Measurements from ENCODE around the gene SH2D3A.
"Not testable (repeated sequence)": the region's sequence is repeated elsewhere in the genome, so short reads cannot be mapped to it uniquely, and the experiment has no call there.

Gene SH2D3A

DNA sequence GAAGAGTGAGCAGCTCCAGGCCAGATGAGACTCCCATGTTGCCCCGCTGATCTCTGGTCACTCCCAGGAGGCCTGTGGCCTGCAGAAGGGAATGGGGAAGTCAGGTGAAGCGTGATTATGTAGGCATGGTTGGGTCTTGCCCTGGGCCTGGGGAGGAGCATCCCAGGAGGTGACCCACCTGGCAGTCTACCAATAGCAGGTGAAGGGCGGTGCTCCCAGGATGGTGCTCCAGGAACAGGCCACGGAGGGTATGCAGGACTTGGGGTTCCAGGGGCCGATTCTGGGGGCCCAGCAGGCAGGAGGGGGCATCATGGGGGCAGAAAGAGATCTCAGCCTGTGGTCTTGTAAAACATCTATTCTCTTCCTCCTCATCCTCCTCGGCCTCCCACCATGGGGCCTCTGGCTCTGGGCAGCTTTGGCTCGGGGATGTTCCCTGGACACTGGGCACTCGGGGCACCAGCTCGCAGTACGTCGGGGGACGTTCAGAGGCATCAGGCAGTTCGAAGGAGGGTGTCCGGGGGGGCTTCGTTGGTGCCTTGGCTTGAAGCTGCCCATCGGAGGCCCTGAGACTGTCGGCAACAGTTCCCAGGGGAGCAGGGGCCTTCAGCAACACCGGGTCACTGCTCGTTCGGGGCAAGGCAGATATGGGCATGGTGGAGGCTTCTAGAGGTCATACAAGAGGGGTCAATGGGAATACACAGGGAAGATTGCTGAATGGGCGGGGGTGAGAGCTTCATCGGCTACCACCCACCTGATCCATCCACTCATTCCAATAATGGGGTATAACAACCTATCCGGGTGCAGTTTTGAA, 12.4 kb downstream of the SH2D3A start:
- DNase-seq (ENCODE audit: low read depth) = no peak

DNA sequence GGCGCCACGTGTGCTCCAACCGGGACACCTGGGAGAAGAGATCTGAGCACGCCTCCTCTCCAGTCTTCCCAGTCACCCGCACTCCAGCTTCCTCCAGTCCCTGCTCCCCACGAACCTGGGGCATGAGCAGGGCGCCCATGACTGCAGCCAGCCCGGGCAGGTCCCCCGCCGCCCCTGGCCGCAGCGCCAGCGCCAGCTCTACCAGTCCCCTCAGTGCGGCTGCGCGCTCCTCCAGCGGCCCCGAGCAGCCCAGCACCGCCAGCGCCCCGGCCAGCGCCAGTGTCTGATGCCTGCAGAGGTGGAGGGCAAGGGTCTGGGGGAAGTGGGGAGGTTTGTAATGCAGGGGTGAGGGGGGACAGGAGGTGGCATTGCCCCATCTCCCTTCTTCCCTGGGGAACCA, 13.1 kb downstream of the SH2D3A start:
- DNase-seq (ENCODE audit: low read depth) = no peak

DNA sequence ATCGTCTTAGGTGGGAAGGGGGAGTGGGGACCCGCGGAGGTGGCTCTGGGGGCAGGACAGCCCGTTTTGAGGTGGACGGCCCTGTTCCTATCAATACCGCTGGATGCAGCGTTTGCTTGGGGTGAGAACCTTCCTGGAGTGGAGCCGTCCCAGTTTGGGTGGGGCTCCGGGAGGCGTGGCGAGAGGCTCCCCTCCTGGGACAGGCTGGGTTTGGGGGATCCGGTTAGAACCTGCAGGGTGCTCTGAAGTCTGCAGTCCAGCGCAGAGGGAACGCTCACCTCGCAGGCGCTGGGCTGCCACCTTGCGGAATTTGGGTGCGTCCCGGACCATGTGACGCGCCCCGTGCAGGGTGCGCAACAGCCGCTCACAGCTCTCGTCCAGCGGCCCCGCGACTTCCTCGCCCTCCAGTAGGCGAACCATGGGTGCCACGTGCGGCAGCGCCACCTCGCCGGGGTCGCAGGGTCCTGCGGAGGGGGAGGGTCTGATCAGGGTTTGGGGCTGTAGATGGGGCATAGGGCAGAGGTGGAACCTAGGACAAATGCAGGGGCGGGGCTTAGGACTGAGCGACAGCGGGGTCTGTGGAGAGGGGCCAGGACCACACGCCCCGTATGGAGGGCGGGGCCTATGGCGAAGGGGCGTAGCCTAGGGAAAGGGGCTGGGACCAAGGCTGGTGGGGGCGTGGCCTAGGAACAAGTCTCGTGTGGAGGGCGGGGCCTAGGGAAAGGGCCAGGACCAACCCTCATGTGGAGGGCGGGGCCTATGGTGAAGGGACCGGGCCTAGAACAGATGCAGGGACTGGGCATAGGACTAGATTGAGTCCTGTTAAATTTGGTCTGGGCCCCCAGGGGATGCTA, 13.8 kb downstream of the SH2D3A start:
- peak; percentile 84 for DNase-seq (ENCODE audit: low read depth)

DNA sequence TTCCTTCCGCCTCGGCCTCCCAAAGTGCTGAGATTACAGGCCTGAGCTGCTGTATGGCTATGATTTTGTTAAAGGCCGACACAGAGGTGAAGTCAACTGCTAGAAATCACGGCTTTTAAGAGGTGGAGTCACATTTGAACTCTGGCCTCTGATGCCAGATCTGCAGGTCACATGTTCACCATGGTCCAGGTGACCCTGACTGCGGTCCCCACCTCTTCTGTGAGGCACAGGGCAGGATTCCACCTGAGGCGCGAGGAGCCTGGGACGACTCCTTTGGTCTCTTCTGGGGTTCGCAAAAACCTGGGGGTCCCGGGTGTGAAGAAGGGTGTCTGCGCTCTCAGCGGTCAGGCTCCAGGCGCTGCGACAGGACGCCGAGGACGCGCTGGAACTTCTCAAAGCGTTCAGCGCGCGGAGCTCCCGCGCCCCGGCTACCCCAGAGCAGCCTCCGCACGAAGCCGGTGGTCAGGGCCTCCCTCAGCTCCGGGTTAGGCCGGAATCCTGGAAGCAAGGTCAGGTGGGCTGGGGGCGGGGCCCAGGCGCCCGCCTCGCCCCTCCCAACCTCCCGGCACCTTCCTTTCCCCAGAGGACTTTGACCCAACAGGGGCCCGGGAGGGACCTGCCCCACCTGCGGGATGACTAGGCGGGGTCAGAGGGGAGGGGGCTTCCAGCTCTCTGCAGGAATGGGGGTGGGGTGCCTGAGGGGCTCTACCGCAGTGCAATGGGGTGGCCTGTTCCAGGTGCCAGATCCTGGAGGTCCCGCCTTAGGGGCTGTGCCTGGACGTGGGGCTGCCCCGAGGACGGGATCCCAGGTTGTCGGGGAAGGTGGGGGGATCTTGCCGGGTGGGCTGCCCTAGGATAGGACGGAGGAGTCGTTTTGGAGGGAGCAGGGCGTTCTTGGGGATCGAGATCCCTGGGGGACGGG, 14.7 kb downstream of the SH2D3A start:
- no peak for DNase-seq (ENCODE audit: low read depth)

DNA sequence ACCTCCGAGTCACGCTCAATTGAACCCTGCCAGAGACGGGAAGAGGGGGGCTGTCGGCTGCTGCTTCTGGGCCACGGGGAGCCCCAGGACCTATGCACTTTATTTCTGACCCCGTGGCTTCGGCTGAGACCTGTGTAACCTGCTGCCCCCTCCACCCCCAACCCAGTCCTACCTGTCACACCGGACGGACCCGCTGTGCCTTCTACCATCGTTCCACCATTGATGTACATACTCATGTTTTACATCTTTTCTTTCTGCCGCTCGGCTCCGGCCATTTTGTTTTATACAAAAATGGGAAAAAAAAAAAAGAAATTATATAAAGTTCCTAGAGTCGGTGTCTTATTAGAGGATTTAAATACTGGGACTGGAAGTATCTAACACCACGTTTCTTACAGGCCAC, 16.0 kb downstream of the SH2D3A start:
- DNase-seq (ENCODE audit: low read depth) = no peak

DNA sequence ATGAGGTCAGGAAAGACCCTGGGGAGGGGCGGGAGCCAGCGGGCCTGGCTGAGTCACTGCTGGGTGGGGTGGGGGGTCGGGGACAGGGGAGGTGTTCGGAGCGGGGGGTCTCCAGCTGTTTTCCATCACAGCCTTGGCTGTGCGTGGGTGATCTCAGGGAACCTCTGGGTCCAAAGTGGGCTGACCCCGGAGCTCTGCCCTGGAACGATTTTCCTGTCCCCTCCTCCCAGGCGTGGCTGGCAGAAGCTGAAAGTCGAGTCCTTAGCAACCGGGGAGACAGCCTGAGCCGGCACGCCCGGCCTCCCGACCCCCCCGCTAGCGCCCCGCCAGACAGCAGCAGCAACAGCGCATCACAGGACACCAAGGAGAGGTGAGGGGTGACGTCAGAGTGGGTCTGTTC, 17.2 kb downstream of the SH2D3A start:
- DNase-seq (ENCODE audit: low read depth) = no peak

DNA sequence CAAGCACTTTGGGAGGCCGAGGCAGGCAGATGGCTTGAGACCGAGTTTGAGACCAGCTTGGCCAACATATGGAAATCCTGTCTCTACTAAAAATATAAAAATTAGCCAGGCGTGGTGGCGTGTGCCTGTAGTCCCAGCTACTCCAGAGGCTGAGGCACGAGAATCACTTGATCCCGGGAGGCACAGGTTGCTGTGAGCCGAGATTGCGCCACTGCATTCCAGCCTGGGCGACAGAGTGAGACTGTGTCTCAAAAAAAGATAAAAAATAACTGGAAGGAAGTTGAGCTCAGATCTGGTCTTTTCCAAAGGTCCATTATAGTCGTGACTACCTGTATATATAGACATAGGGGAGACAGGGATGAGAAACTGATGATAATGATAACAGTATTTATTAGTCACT, 18.7 kb downstream of the SH2D3A start:
- not testable (repeated sequence) for DNase-seq (ENCODE audit: low read depth)

DNA sequence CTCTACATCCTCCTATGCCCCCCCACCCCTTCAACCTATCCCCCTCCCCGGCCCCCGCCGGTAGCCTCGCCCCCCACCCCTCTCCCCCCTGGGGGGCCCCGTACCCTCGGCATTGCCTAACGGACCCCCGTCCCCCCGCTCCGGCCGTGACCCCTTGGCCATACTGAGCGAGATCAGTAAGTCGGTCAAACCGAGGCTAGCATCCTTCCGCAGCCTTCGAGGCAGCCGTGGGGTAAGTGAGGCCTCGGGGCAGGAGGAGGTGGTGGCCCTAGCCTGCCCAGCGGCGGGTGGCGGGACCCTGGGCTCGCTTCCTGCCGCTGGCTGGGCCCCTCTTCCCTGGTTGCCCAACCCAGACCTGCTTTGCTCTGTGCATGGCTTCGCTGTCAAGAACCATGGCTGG, 21.3 kb downstream of the SH2D3A start:
- no peak for DNase-seq (ENCODE audit: low read depth)

DNA sequence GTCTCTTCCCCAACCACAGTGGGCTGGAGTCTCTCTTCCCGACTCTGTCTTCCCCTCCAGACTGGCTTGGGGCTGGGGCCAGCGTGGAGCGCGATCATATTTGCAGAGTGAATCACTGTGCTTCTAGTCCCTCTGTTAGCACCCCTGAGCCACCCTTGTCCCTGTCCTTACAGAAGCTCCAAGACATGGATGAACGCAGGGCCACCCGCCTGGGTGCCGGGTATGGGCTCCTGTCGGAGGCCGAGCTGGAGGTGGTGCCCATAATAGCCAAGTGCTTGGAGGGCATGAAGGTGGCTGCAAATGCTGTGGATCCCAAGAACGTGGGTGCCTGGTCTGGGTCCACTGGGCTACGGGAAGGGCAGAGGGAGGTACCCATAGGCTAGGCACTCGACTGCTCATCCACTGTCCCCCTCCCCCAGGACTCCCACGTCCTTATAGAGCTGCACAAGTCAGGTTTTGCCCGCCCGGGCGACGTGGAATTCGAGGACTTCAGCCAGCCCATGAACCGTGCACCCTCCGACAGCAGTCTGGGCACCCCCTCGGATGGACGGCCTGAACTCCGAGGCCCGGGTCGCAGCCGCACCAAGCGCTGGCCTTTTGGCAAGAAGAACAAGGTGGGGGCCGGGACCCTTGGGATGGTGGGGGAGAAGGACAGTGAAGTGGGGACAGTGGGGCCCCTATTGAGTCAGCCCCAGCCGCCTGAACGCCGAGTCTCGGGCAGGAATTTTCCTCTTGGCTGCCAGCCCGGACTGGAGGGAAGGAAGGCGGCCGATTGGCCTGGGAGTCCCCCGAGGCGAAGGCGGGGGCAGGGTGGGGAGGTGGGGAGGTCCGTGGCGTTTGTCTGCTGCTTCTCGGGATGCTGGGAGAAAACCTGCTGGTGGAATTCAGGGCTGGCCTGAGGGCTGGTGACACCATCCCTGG, 22.6 kb downstream of the SH2D3A start:
- peak; percentile 94 for DNase-seq (ENCODE audit: low read depth)

DNA sequence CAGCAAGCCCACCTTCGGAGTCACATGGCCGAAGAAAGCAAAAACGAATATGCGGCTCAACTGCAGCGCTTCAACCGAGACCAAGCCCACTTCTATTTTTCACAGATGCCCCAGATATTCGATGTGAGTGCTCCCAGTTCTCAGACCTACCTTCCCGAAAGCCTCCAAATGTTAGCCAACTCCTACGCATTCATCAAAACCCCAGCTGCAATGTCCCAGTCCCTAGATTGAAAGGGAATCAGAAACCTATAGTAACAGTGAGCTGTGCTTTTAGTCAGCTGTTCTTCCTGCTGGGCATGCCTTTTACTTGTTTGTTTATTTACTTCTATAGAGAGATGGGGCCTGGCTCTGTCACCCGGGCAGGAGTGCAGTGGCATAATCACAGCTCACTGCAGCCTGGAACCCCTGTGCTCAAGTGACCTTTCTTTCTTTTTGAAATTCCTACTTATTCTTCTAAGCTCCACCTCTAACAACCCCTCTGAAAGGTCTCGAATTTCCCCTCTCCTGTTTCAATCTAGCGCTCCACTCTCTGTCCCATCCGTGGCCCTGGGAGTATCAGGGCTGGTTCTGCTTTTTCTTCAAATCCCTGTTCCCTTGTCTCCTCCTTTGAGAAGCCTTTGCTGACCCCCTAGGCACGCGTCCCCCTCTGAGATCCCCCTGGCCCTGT, 23.4 kb downstream of the SH2D3A start:
- DNase-seq (ENCODE audit: low read depth) = peak; percentile 51

DNA sequence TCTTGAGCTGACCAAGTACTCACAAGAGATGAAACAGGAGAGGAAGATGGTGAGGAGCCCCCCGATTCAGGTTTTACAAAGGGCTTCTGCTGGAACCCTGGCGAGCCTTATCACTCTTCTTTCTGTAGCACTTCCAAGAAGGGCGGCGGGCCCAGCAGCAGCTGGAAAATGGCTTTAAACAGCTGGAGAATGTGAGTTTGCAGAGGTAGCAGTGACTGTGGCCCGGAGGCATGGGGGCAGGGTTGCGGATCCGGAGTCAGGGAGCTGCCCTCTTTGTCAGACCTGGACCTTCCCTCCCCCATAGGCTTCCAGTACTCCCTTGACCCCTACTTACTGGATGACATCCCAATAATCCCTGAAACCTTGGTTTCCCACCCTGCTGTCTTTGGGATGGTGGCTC, 24.2 kb downstream of the SH2D3A start:
- no peak for DNase-seq (ENCODE audit: low read depth)

DNA sequence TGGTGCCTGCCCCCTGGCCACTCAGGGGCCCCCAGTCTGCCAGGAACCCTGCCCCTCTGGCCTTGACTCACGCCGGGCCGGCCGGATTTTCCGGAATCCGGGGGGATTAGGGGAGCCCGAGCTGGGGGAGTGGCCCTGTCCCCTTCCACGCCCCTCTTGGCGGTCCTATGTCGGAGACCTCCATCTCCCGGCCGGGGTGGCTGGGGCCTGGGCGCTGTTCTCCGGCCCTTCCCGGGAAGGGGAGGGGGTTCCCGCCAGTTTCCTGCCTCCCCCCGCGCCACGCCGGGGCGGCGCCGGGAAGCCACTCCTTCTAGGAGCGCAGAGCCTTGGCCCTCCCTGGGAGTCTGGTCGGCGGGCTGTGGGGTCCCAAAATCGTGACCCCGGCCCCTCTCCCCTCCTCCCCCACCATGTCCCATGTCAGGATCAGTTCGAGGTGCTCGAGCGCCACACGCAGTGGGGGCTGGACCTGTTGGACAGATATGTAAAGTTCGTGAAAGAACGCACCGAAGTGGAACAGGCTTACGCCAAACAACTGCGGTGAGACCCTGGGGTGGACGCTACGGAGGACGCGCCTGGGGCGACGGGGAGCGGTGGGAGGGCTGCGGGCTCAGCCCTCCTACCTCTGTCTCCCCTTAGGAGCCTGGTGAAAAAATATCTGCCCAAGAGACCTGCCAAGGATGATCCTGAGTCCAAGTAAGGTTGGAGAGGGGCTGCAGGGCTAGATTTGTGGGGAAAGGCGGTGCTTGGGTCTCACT, 26.5 kb downstream of the SH2D3A start:
- peak; percentile 75 for DNase-seq (ENCODE audit: low read depth)

DNA sequence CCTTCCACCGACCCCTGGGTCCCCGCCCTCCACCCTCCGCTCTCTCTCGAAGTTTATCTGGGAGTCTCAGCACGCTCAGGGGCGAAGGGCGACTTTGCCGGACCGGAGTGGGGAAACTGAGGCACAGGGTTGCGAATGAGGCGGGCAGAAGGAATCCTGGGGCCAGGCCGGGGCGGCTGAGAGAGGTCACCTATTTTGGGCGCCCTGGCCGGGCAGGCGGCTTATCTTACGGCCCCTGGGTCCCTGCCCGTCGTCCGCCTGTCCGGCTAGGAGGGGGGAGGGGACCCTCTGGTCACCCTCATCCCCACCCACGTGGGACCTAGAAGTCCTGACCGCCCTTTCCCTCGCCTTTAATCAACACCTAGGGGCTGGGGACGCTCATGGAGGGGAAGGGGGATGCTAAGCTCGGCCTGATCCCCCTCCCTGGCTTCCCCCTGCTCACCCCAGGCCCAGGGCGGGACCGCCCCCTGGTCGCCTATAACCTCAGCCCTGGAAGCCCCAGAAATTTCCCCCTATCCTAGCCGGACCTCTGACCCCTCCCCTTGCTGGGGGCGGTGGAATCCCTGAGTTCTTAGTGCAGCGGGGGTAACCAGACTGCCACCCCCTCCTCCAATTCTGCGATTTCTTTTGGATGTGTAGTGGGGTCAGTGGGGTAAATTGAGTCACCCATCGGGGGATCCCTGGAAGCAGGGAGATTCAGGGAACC, 27.2 kb downstream of the SH2D3A start:
- DNase-seq (ENCODE audit: low read depth) = peak; percentile 53

DNA sequence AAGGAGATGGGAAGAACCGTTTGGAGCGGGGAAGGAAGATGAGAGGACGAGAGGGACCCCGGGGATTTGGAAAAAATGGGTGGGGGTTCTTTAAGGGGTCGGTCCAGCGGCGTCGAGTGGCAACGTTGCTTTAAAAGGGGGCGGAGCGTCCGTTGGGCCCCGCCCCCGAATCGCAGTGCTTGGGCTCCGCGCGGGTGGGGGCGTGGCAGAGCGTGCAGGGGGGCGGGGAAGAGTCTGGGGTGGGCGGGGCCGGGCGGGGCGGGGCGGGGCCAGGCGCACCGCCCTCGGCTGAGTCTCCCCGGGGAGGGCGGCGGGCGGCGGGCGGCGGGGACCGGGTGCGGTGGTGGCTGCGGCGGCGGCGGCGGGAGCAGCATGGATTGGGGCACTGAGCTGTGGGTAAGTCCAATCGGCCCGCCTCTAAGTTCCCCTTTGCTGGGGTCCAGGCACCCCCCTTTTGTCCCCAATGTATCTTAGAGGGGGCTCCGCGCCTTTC, 27.8 kb downstream of the SH2D3A start, which contains the start of gene TRIP10:
TSS of gene TRIP10 (plus strand) at position 291 of the 493 bp plus-strand sequence. CDS start at position 373, 82 bp downstream.
- peak; percentile 80 for DNase-seq (ENCODE audit: low read depth)

DNA sequence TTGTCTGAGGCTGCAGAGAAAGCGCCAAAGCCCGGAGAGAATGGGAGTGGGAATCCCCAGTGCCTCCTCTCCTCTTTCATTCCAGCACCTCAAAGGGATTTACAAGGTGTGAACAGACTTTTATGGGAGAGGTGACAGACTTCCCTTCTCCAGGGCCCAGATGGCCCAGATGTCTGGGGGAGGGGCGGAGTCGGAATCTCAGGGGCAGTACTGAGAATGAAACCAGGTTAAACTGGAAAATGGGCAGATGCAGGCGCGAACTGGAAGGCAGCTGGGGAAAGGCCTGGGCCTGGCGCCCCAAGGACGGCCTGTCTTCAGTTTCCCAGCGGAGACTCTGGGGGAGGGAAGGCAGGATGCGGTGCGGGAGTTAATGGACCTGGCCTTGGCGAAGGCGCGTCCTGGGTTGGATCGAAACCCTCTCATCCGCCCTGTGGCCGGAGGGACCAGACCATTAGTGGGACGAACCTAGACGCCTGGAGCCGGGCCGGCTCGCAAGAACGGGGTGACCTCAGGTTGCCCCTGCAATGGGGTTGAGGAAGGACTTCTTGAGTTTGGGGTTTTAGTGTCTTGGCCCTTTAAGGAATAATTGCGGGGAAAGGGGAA, 28.3 kb downstream of the SH2D3A start:
- DNase-seq (ENCODE audit: low read depth) = peak; percentile 51

DNA sequence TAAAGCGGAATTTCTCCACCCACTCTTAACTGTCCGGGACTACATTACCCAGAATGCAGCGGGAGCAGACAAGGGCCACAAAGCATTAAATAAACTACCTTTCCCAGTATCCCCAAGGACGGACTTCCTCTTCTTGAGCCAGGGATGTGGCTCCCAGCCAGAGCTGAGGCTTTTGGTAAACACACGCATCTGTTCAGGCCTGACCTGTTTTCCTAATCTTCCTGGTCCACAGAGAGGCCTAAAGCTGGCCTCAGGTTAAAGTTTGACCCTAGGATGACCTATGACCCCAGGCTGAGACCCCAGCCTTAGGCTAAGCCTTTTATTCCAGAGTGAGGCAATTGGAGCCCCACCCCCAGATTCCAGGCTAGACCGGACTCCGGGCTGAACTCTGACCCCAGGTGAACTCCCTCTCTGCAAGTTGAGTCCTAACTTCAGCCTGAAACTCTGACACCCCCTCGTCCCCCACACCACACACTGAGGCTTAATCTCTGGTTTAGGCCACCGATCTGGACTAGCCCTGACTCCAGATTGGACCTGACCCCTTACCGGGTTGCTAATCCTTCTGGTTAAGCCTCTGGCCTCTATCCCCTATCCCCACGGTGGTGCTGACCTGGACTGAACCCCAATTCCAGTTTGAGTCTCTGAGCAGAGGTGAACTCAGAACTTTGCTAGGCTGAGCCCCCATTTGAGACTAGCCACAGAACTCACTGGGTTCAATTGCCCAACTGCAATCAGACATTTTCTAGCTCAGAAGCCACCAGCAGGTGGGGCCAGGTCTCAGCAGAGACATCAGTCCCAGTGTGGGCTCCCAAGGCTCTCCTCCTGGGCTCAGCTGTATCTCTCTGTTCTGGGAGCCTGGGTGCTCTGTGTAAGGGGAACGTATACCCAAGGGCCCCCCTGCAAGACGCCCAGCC, 29.1 kb downstream of the SH2D3A start:
- DNase-seq (ENCODE audit: low read depth) = peak; percentile 88

DNA sequence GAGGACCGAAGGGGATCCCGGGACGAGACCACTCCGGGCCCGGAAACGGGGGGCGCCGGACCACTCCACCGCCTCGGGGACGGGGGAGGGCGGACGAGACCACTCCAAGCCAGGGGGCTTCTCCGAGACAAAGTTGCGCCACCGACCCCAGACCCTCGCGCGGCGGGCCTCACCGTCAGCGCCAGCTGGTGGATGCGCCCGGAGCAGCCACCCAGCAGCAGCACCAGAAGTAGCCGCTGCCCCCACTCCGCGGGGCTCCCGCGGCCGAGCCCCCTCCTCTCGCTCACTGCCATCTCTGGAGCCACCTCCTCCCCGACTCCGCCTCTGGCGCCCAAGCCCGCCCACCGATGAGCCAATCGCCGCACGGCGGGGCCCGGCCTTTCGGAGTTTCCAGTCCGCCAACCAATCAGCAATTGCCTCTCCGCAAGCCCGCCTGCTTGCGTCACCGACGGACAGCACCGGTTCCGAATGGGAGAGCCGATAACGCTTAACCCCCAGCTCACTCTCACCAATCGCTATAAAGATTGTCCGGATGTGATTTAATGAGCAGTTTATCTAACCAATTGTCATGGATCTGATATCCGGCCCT, 29.9 kb downstream of the SH2D3A start, which contains the start of gene GPR108:
TSS of gene GPR108 (minus strand) at position 297 of the 589 bp plus-strand sequence. CDS start at position 293, 4 bp downstream.
- DNase-seq (ENCODE audit: low read depth) = peak; percentile 100
